K562 (cell line): ENCODE results near the gene TANC1. TPM values are rescaled to one million over a fixed set of nuclear protein-coding genes. Genes with fewer than 3 reads are reported as not detected.

ENCODE experiments used
- ATAC-seq: fragments of 200-7000 bp; cut with Tn5 transposase; 3 replicates; pipeline ENCODE4 v1.9.1; 2020; ENCODE audit warnings: moderate library complexity
- BruUV-seq: library from RNA; stranded (reverse); fragments of 400-500 nt; replicated peaks from 2 replicates; lab custom pipeline; 2021; lab: Mats Ljungman, UMichigan
- CTCF ChIA-PET: fragments of 300-600 bp; formaldehyde crosslinking; extraction: SDS; loops from one replicate; lab custom pipeline; 2021; ENCODE audit warnings: low intra/inter-chr PET ratio; lab: Yijun Ruan, JAX
- POLR2A ChIA-PET: fragments of 300-600, 350-650 bp; sonication (Branson Sonifier 250); formaldehyde crosslinking; extraction: SDS; loops from one replicate; lab custom pipeline; 2021; ENCODE audit warnings: antibody characterized with exemption, inconsistent platforms; lab: Yijun Ruan, JAX
- DNase-seq, 4 experiments: peaks; one replicate each; pipeline versions ENCODE4 v3.0.0 to v3.0.0-alpha.2; 2011 to 2018; ENCODE audit warnings: low spot score in 3 of 4, mixed read lengths in 3 of 4; ENCODE audit errors: extremely low read depth in 1 of 4
- FAIRE-seq: peaks from 2 replicates; lab custom pipeline; 2011; peaks lifted over from hg19 to GRCh38; lab: Jason Lieb, UNC
- H2AFZ ChIP-seq: 2 replicates; pipeline ENCODE4 v1.6.0; 2011; ENCODE audit warnings: low read depth, low read length, control low read depth, inconsistent platforms
- H3K27ac ChIP-seq: fragments of 200-600 bp; 3 replicates; pipeline ENCODE4 v1.8.0; 2011; ENCODE audit warnings: low read depth, mild to moderate bottlenecking, control low read depth, inconsistent platforms, low read length, moderate library complexity, mixed read lengths; ENCODE audit errors: extremely low read depth
- H3K27me3 ChIP-seq, 2 experiments: fragments of 300-600 bp in 1 of 2; 2 replicates in 1 of 2; 3 replicates in 1 of 2; pipeline versions ENCODE4 v1.6.0 to v1.8.0; 2011; ENCODE audit warnings: inconsistent platforms in 2 of 2, low read length in 2 of 2, mild to moderate bottlenecking in 1 of 2, mixed read lengths in 1 of 2, moderate library complexity in 1 of 2; ENCODE audit not compliant: control insufficient read depth in 2 of 2, insufficient read depth in 2 of 2
- H3K36me3 ChIP-seq: fragments of 300-600 bp; 3 replicates; pipeline ENCODE4 v1.8.0; 2011; ENCODE audit warnings: mild to moderate bottlenecking, low read length, inconsistent platforms; ENCODE audit not compliant: control insufficient read depth, insufficient read depth
- H3K4me1 ChIP-seq, 2 experiments: fragments of 200-600 bp in 1 of 2; replicated peaks in 1 of 2; 2 replicates in 1 of 2; 3 replicates in 1 of 2; pipeline versions ENCODE4 v1.5.1 to v1.8.0; 2011; ENCODE audit warnings: inconsistent platforms in 2 of 2, low read length in 2 of 2, mild to moderate bottlenecking in 1 of 2, mixed read lengths in 1 of 2, moderate library complexity in 1 of 2; ENCODE audit not compliant: control insufficient read depth in 2 of 2, insufficient read depth in 2 of 2
- H3K4me2 ChIP-seq: 2 replicates; pipeline ENCODE4 v1.6.1; 2011; ENCODE audit warnings: low read length, control low read depth, inconsistent platforms, mixed read lengths; ENCODE audit not compliant: insufficient read depth
- H3K4me3 ChIP-seq: fragments of 200-600 bp; sonication (generic), shearing (Covaris generic); 2 replicates; pipeline ENCODE4 v1.5.1; 2016; ENCODE audit warnings: control low read depth, inconsistent platforms
- H3K79me2 ChIP-seq: fragments of 200-600 bp; 3 replicates; pipeline ENCODE4 v1.8.0; 2011; ENCODE audit warnings: low read length, inconsistent platforms; ENCODE audit not compliant: control insufficient read depth, insufficient read depth
- H3K9ac ChIP-seq, 2 experiments: 2 replicates each; pipeline versions ENCODE4 v1.6.0 to v1.6.1; 2011; ENCODE audit warnings: low read depth in 2 of 2, low read length in 2 of 2, control low read depth in 1 of 2, inconsistent platforms in 1 of 2, mild to moderate bottlenecking in 1 of 2, mixed read lengths in 1 of 2; ENCODE audit not compliant: insufficient read depth in 1 of 2
- H3K9me1 ChIP-seq: one replicate; pipeline ENCODE4 v1.6.0; 2011; ENCODE audit warnings: inconsistent platforms, mild to moderate bottlenecking, low read length, moderate library complexity; ENCODE audit not compliant: control insufficient read depth, insufficient read depth
- H3K9me3 ChIP-seq: replicated peaks from 2 replicates; pipeline ENCODE4 v1.5.1; 2011; ENCODE audit warnings: low read depth, low read length, inconsistent platforms; ENCODE audit not compliant: control insufficient read depth, insufficient read depth
- H4K20me1 ChIP-seq: replicated peaks from 2 replicates; pipeline ENCODE4 v1.6.1; 2011; ENCODE audit warnings: low read length, inconsistent platforms, mixed read lengths; ENCODE audit not compliant: control insufficient read depth, insufficient read depth
- FOS ChIP-seq: IDR thresholded peaks from 3 replicates; pipeline ENCODE4 v1.6.1; 2011; ENCODE audit not compliant: insufficient read length; ENCODE audit errors: extremely low read depth
- MCM7 ChIP-seq, 2 experiments: fragments of 450-650 bp; IDR thresholded peaks; 2 replicates each; pipeline ENCODE4 v1.6.1; 2016 to 2018
- MTA3 ChIP-seq: fragments of 450-650 bp; formaldehyde crosslinking; IDR thresholded peaks from 2 replicates; pipeline ENCODE4 v1.6.1; 2017; ENCODE audit warnings: mild to moderate bottlenecking, borderline replicate concordance
- PTTG1 ChIP-seq: fragments of 450-650 bp; IDR thresholded peaks from 2 replicates; pipeline ENCODE4 v1.6.1; 2016; ENCODE audit warnings: low read depth, mild to moderate bottlenecking, missing genetic modification characterization, missing compliant biosample characterization
- RB1 ChIP-seq: fragments of 450-650 bp; IDR thresholded peaks from 2 replicates; pipeline ENCODE4 v1.6.1; 2017; ENCODE audit warnings: low read depth, mild to moderate bottlenecking
- U2AF2 ChIP-seq: fragments of 200-400 bp; formaldehyde crosslinking; optimal IDR thresholded peaks from 2 replicates; pipeline ENCODE3; 2017; ENCODE audit warnings: low read depth, mild to moderate bottlenecking, low read length
- ZNF347 ChIP-seq: fragments of 450-650 bp; formaldehyde crosslinking; IDR thresholded peaks from 2 replicates; pipeline ENCODE4 v1.4.0; 2020; ENCODE audit warnings: low read depth, mild to moderate bottlenecking, moderate library complexity
- whole genome bisulfite sequencing: fragments of 100-300 bp; shearing (Covaris generic); methylation state at CpG from one replicate; pipeline ENCODE4 v1.1.6; 2016; ENCODE audit warnings: low coverage, mixed read lengths; ENCODE audit not compliant: insufficient coverage; ENCODE audit errors: missing lambda C conversion rate; 5-methylcytosine and 5-hydroxymethylcytosine counted together
- in situ Hi-C: fragments of 300-500 bp; cut with MboI; formaldehyde crosslinking; loops from 4 replicates; pipeline ENCODE4 v1.15.0; 2018; ENCODE audit warnings: inconsistent platforms, mixed read lengths
- intact Hi-C: fragments of 100-400 bp; cut with micrococcal nuclease; formaldehyde crosslinking; loops from 2 replicates; pipeline ENCODE4 v1.14.2; 2022
- polyA plus RNA-seq, 8 experiments: library from polyadenylated mRNA; depleted of rRNA in 4 of 8; stranded (reverse) in 5 of 8; unstranded in 3 of 8; fragments of >200 nt; fragmentation: Nextera tagmentation in 2 of 8; fragmentation: Illumina TruSeq in 1 of 8; extraction: Ambion mirVana in 2 of 8; extraction: Trizol in 1 of 8; gene quantifications; 2 replicates each; pipeline versions ENCODE4 v1.2.1 to v1.2.3, GENCODE V29; 2011 to 2014; ENCODE audit warnings: inconsistent platforms in 1 of 8, missing spikeins in 1 of 8
- total RNA-seq, 7 experiments: library from RNA; depleted of rRNA in 6 of 7; stranded (reverse); fragments of >200 nt in 6 of 7; fragmentation: Illumina TruSeq in 2 of 7; extraction: Trizol in 2 of 7; gene quantifications; 2 replicates each; pipeline versions ENCODE4 v1.2.1 to v1.2.3, GENCODE V29; 2011 to 2021; ENCODE audit warnings: low replicate concordance in 1 of 7
- TF ChIP-seq, protein P1 (sequence below): fragments of 250-450 bp; sonication (Bioruptor Pico); IDR thresholded peaks from 2 replicates; pipeline ENCODE4 v1.4.0; 2020; ENCODE audit warnings: borderline replicate concordance
- TF ChIP-seq, protein P2 (sequence below): fragments of 450-650 bp; IDR thresholded peaks from 2 replicates; pipeline ENCODE4 v1.6.1; 2016; ENCODE audit warnings: low read depth, mild to moderate bottlenecking, moderate library complexity
- TF ChIP-seq, protein P3 (sequence below): fragments of 250-450 bp; sonication (Bioruptor Pico); IDR thresholded peaks from 2 replicates; pipeline ENCODE4 v1.8.0; 2021; ENCODE audit warnings: borderline replicate concordance, mild to moderate bottlenecking, moderate library complexity; ENCODE audit not compliant: poor library complexity, severe bottlenecking
- TF ChIP-seq, protein P4 (sequence below), 2 experiments: IDR thresholded peaks in 1 of 2; conservative IDR thresholded peaks in 1 of 2; 2 replicates each; pipeline ENCODE4 v1.6.1; 2016; ENCODE audit warnings: low read depth in 2 of 2, mild to moderate bottlenecking in 1 of 2, missing compliant biosample characterization in 1 of 2, missing genetic modification characterization in 1 of 2, moderate library complexity in 1 of 2
- TF ChIP-seq, protein P5 (sequence below): sonication (generic); formaldehyde crosslinking; IDR thresholded peaks from 2 replicates; pipeline ENCODE4 v1.4.0; 2020; ENCODE audit warnings: mild to moderate bottlenecking, missing genetic modification reagents

TANC1 gene
- total and polyA plus RNA-seq, 9 of the 15 experiments (the other 6 are each of a cell fraction or from before 2014, with no cell fraction given), result under 0.01 to 0.20 (median 0.07) TPM; not detected in 1

DNA sequence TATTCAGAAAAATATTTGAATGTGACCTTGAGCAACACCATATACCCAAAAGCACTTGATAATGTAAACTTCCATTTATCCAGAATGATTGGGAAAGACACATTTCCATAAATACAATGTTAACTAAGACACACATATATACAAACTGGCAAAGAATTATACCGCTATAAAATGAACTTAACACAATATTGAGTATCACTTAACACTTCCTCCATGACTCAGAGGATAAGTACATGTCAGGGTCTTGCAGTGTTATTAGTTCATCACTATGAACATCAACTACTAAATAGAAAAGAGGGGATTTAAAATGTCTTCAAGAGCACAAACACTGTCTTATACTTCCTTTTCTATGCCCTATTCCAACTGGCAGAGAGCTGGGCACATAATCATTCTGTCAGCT is 299.5 kb downstream of the TANC1 start:
- no peak for DNase-seq
- intact Hi-C loops, result no loop called here
- ChIA-PET CTCF (no interaction called here), POLR2A (no interaction called here)
- WGBS, result 72% methylated on average over 1 of the region's 1 CpG
- Histone ChIP-seq H3K36me3 (peaks cover 15% of the 10 kb centered on the region; the same call in 1 of the 3 replicates), H2AFZ (no peak overlapping the region), H3K9me3 (no peaks in the 10 kb centered on the region), H3K4me1 (peaks cover 16 to 21% of the 10 kb centered on the region in 2 experiments), H3K27me3 (no peaks in the 10 kb centered on the region), H3K9me1 (no peaks in the 10 kb centered on the region), H3K4me3 (no peak overlapping the region), H3K27ac (no peak overlapping the region), H4K20me1 (no peaks in the 10 kb centered on the region), H3K79me2 (no peaks in the 10 kb centered on the region), H3K4me2 (no peak overlapping the region), H3K9ac (no peak overlapping the region)
- no TSS peak for BruUV-seq
- FAIRE-seq, result no peak
- in situ Hi-C loops, result no loop called here
- no peak for ATAC-seq
- TF ChIP-seq FOS (no peak), MTA3 (no peak), MCM7 (IDR thresholded peaks at IDR 0.05) (no peak), ZNF347 (CRISPR knock-in tag) (no peak), RB1 (no peak), U2AF2 (no peak), PTTG1 (tag) (no peak)
- TF ChIP-seq, protein P1, sequence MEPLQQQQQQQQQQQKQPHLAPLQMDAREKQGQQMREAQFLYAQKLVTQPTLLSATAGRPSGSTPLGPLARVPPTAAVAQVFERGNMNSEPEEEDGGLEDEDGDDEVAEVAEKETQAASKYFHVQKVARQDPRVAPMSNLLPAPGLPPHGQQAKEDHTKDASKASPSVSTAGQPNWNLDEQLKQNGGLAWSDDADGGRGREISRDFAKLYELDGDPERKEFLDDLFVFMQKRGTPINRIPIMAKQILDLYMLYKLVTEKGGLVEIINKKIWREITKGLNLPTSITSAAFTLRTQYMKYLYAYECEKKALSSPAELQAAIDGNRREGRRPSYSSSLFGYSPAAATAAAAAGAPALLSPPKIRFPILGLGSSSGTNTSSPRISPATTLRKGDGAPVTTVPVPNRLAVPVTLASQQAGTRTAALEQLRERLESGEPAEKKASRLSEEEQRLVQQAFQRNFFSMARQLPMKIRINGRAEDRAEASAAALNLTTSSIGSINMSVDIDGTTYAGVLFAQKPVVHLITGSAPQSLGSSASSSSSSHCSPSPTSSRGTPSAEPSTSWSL (CRISPR knock-in tag), result no peak
- TF ChIP-seq, protein P2, sequence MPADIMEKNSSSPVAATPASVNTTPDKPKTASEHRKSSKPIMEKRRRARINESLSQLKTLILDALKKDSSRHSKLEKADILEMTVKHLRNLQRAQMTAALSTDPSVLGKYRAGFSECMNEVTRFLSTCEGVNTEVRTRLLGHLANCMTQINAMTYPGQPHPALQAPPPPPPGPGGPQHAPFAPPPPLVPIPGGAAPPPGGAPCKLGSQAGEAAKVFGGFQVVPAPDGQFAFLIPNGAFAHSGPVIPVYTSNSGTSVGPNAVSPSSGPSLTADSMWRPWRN, result no peak
- TF ChIP-seq, protein P3, sequence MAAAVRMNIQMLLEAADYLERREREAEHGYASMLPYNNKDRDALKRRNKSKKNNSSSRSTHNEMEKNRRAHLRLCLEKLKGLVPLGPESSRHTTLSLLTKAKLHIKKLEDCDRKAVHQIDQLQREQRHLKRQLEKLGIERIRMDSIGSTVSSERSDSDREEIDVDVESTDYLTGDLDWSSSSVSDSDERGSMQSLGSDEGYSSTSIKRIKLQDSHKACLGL (CRISPR knock-in tag), result no peak
- TF ChIP-seq, protein P4, sequence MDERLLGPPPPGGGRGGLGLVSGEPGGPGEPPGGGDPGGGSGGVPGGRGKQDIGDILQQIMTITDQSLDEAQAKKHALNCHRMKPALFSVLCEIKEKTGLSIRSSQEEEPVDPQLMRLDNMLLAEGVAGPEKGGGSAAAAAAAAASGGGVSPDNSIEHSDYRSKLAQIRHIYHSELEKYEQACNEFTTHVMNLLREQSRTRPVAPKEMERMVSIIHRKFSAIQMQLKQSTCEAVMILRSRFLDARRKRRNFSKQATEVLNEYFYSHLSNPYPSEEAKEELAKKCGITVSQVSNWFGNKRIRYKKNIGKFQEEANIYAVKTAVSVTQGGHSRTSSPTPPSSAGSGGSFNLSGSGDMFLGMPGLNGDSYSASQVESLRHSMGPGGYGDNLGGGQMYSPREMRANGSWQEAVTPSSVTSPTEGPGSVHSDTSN (CRISPR knock-in tag; IDR thresholded peaks at IDR 0.05; ENCODE audit: low read depth), result no peak
- TF ChIP-seq, protein P4 (tag; conservative IDR thresholded peaks at IDR 0.05; ENCODE audit: low read depth), result no peak
- TF ChIP-seq, protein P5, sequence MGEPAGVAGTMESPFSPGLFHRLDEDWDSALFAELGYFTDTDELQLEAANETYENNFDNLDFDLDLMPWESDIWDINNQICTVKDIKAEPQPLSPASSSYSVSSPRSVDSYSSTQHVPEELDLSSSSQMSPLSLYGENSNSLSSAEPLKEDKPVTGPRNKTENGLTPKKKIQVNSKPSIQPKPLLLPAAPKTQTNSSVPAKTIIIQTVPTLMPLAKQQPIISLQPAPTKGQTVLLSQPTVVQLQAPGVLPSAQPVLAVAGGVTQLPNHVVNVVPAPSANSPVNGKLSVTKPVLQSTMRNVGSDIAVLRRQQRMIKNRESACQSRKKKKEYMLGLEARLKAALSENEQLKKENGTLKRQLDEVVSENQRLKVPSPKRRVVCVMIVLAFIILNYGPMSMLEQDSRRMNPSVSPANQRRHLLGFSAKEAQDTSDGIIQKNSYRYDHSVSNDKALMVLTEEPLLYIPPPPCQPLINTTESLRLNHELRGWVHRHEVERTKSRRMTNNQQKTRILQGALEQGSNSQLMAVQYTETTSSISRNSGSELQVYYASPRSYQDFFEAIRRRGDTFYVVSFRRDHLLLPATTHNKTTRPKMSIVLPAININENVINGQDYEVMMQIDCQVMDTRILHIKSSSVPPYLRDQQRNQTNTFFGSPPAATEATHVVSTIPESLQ, result no peak
